Measurements from ENCODE around the gene RTN4IP1.
A peak's percentile ranks its signal among the peaks of the same experiment; 100 is the strongest.

Gene RTN4IP1, protein sequence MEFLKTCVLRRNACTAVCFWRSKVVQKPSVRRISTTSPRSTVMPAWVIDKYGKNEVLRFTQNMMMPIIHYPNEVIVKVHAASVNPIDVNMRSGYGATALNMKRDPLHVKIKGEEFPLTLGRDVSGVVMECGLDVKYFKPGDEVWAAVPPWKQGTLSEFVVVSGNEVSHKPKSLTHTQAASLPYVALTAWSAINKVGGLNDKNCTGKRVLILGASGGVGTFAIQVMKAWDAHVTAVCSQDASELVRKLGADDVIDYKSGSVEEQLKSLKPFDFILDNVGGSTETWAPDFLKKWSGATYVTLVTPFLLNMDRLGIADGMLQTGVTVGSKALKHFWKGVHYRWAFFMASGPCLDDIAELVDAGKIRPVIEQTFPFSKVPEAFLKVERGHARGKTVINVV

DNA sequence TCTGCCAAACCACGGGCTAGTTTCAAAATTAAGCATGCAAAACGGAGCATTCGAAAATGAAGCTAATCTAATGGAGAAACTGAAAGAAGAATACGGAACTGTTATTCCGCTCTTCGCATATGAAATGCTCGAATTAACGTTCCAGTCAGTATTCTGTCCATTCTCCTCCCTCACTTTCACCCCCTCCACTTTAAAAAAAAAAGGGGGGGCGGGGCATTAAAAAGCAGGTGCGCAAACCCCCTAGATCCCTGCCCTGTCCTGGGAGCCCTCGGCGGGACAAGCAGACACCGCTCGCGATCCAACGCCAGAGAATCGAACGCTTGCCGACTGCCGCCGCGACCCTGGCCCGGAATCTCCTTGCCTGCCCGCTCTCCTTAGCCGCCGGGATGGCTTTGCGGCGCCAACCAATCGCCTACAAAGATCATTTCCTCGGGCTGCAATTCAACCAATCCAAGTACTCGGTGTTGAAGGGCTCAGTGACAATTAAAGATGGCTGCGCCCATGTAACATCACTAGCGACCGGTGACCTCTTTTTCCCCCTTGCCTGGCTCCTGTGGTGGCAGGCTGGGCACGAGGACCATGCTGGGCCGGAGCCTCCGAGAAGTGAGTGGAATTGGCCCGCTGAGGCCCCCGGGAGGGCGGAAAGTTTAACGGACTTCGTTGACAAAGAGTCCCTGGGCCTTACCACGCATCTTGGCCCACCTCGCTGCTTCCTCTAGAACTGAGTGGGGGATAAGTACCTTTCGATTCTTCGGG, at the start of gene RTN4IP1, which contains the start of gene QRSL1:
RTN4IP1 (minus strand) TSS at position 396 of the 756 bp plus-strand sequence. CDS start 477 bp downstream, outside the sequence.
QRSL1 (plus strand) TSS at position 476 of the 756 bp plus-strand sequence; CDS start at position 580, 104 bp downstream.
- DNase-seq (ENCODE audit: low spot score), result peak; percentile 92

DNA sequence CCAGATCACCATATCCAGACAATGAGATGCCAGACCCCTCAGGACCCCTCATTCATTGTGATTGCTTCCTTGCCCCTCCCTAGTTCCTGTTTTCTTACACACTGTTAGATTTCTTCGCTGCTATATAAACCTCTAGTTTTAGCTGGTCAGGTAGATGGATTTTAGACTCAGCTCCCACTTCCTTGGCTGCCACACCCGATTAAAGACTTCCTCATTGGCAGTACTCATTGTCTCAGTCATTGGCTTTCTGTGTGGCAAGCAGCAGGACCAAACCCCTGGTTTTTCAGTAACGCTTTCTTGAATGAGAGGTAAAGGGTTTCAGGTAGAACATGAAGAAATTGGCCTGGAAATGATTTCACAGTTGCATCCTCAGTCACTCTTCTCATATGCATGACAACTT, 48.0 kb upstream of the RTN4IP1 start:
- DNase-seq (ENCODE audit: low spot score), result no peak

DNA sequence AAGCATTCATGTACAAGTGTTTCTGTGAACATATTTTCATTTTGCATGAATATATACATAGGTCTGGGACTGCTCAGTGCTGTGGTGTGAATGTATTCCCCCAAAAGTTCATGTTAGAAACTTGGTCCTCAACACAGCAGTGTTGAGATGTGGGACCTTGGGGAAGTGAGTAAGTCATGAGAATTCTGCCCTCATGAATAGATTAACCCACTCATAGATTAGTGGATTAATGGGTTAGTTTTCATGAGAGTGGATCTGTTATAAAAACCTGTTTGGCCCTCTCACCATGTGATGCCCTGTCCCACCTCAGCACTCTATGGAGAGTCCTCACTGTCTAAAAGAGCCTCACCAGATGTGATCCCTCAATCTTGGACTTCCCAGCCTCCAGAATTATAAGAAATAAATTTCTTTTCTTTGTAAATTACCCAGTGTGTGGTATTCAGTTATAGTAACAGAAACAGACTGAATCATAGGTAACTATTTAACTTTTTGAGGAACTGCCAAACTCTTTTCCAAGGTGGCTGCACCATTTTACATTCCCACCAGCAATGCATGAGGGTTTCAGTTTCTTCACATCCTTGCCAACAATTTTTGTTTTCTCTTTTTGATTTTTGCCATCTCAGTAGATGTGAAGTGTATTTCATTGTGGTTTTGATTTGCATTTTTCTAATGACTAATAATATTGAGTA, 45.4 kb upstream of the RTN4IP1 start:
- DNase-seq (ENCODE audit: low spot score), result no peak

DNA sequence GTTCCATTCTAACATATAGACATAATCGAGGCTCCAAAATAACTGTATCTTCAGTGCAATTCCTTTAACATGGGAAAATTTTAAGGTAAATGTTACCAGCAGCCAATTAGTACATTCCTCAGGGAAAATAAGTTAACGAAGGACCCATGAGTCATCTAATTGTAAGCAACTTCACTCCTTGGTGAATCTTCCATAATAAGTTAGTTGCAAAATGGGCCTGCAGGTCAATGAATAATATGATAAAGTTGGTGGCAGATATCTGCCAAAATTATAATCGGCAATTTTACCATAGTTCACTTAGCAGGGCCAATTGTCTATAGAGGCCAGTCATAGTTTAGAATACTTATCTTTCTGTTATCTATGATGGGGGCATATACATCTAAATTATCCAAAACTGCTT, 42.4 kb upstream of the RTN4IP1 start:
- DNase-seq (ENCODE audit: low spot score), result no peak

DNA sequence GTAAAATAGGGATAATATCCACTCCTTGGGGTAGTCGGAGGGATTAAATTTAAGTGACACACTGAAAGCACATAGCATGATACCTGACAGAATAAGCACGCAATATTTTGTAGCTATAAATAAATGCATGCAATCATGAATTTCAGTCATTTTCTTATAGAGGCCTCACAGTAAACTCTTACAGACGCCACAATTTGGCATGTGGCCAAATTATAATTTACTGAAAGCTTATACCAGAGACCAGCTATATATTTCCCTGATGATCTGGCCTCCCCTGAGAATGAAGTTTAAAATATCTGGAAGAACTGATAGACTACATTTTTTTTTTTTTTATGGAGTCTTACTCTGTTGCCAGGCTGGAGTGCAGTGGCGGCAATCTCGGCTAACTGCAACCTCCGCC, 40.9 kb upstream of the RTN4IP1 start:
- DNase-seq (ENCODE audit: low spot score), result no peak

DNA sequence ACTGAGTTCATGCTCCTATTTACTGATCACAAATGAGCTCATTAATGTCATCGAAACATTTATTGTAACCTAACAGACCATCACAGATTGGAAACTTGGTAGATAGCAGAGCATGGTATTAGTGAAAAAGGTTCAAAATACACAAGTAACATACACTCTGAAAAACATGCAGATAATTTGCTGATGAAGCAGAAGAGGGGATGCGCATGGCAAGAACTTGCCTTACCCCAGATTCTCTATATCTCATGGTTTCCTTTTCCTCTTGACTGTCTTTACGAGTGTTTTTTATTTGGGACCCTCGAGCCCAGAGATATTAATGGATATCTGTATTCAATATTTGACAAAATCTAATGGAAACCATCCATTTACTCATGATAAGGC, 37.7 kb upstream of the RTN4IP1 start:
- no peak for DNase-seq (ENCODE audit: low spot score)

DNA sequence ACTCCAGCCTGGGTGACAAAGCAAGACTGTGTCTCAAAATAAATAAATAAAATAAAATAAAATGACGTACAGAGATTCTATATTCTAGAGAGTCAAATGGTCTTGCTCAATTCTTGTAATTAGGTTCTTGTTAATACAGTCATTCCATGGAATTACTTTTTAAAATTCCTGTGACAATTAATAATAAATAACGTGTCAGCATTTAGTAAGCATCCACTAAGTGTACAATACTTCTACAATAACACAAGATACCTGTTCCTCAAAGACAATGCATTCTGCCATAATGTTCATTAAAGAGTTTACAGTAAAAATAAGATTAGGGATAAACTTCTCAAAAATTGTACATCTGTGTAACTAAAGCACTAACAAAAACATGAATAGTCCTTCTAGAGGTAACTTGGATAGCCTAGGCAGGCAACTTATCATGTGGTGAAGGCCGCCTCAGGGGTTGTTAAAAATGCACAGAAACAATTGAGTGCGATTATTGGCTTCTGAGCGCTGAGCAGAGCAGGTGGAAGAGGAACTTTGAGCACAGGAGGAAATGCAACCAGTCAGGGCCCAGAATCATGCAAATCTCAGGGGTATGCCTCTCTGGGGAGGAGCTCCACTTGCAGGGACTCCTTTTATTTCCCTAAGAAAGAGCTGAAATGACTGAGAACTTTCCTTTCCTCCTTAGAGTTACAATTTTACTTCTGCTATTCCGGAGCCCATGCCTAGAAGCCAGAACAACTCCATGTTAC, 37.2 kb upstream of the RTN4IP1 start:
- DNase-seq (ENCODE audit: low spot score), result no peak

DNA sequence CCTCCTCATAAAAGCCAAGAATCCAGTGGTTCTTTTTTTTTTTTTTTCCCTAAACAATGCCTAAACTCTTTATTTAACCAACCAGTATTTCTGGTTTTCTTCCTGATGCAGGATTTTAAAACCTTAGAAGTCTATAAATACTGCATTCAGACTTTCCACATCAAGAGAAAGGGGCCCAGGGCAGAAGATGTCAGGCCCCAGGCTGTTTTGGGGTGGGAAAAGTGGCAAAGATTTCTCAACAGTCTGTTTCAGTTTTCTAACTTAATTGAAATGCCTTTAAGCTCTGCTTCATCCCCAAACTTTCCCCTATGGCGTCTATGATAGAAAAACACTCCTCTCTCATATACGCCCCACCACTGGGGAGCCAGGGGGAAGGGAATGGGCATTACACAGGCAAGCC, 33.2 kb upstream of the RTN4IP1 start:
- DNase-seq (ENCODE audit: low spot score), result no peak

DNA sequence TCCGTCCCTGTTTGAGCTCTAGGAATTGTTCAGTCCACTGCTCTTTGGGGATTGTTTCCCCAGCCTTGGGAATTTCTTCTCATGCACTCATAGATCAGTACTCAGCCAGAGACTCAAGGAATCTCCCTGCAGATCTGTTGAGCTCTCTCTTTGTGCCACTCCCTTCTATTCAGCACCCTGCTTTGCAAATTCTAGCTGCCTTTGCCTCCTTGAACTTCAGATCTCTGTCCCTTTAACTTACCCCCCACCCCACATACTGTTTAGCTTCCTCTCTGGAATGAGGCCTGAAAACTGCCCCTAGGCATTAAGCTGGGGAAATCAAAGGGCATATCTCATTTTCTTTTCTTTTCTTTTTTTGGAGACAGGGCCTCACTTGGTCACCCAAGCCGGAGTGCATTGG, 30.6 kb upstream of the RTN4IP1 start:
- no peak for DNase-seq (ENCODE audit: low spot score)

DNA sequence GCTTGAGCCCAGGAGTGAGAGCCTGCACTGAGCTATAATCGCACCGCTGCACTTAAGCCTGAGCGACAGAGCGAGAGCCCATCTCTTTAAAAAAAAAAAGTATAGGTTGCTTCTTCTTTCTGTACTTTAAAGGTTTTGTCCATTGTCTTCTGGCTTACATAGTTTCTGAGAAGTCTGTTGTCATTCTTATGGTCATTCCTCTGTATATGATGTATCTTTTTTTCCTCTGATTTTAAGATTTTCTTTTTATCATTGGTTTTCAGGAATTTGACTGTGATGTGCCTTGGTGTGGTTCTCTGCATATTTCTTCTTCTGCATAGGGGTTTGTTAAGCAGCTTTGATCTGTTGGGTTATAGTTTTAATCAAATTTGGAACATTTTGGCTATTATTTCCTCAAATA, 29.2 kb upstream of the RTN4IP1 start:
- DNase-seq (ENCODE audit: low spot score), result no peak

DNA sequence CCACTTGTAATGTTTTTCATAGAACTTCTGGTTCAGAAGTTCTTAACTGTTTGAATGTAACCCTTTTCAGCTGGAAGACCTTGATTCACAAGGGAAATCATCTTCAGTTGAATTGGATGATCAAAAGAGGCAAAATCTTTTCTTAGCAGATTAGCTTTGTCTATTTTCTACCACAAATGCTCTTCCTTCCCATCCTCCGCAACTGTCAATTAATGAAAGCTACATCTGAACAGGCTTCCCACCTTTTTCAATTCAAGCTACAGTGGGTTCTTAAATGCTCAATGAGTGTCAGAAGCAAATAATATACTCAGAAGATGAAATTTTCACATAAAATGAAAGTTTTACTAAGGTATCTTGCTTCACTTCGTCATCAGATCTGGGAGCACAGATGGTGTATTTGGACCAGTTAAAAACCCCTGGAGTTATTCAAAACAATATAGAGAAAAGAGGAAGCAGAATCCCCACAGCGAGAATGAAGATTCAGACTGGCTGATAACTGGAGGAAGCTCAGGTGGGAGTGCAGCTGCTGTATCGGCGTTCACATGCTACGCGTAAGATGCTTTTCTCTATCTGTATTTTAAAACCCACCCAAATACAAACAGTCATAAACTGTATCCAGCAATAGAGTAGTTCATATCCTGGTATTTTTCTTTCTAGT, 19.5 kb upstream of the RTN4IP1 start:
- DNase-seq (ENCODE audit: low spot score), result no peak

DNA sequence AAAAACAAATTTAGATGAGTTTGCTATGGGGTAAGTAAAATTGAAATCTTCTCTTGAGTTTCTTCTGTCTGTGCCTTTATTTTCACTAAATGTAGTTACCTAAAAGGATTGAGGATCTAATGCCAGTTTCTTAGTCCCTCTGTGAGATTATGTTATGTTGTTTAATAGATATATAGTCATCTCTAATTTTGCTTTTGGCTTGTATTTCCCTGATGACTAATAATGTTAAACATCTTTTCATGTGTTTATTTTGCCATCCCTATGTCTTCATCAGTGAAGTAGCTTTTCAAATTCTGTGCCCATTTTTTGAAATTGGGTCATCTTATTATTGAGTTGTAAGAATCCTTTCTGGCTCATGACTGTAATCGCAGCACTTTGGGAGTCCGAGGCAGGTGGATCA, 13.8 kb upstream of the RTN4IP1 start:
- no peak for DNase-seq (ENCODE audit: low spot score)

DNA sequence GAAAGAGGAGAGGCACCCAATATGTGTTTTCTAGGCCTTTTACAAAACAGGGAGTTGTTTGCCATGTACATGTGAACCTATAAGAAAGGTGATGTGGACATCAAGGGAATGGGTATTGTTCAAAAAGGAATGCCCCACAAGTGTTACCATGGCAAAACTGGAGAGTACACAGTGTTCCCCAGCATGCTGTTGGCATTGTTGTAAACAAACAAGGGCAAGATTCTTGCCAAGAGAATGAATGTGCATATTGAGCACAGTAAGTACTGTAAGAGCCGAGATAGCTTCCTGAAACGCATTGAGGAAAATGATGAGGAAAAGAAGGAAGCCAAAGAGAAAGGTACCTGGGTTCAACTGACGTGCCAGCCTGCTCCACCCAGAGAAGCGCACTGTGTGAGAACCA, 13.2 kb upstream of the RTN4IP1 start:
- no peak for DNase-seq (ENCODE audit: low spot score)

DNA sequence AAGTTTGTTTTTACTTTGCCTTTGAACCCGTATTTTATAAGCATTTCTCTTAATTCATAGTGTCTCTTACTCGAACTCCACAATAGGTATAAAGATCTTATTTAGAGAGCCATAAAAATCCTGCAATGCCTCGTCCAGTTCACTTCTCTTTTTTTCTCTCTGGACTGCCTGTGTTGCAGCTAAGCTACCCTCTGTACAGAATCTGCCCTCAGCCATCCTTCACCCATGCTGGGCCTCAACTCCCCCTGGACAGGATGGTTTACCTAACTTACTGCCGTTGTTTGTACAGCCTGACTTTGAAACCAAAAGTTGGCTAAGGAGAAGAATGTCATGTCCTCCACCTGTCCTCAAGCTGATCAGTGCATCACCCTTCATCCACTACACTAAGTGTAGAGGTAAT, 10.5 kb upstream of the RTN4IP1 start:
- DNase-seq (ENCODE audit: low spot score), result no peak

DNA sequence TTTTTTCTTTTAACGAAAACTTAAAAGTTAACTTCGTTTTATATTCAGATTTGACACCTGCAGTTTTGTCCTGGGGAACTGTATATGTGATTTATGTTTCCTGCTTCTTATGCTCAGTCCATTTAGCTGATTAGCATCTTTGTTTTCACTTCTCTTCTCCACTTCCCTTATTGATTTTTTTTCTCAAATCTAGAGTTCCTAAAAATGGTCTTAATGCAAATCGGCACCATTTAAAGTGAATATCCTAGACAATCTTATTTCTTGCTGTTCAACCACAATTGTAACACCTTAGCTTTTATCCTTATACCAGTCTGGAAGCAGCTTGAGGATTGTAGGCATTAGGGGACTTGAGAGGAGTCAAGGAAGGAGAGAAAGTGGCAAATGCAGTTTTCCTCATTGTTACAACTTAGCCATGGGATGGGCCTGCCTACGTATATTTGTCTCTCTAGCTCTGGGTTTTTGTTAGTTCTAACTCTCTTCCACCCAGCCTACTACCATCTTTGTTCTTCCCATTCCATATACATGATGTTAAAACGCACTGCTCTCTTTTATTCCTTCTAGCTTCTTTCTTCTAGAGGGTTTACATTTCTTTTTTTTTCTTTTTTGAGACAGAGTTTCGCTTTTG, 8.5 kb upstream of the RTN4IP1 start:
- DNase-seq (ENCODE audit: low spot score), result no peak

DNA sequence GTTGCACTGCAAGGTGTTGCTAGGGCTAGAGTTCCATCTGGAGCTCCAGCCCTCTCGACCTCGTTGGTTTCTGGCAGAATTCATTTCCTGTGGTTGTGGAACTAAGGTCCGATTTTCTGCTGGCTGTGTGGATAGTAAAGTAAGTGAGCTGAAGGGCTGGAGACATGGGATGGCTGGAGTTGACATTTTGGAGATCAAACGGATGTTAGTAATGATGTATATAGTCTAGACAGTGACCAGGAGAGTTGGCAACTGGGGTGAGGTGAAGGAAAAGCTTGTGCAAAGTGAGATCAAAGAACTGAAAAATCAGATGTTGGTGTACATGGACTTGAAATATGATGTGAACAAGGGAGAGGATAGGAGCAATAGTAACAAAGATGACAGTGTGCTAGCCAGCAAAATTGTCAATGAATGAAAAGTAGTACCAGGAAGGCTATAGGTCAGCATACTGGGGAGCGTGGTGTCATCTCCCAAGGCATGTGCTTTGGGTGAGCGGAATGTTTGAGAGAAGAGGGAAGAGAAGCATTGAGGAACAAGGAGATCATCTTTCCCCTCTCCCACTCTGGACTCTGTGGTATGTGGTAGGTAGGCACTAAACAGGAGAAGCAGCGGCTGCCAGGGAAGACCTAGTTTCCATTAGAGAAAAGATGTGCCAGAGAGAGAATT, 7.9 kb upstream of the RTN4IP1 start:
- DNase-seq (ENCODE audit: low spot score), result no peak

DNA sequence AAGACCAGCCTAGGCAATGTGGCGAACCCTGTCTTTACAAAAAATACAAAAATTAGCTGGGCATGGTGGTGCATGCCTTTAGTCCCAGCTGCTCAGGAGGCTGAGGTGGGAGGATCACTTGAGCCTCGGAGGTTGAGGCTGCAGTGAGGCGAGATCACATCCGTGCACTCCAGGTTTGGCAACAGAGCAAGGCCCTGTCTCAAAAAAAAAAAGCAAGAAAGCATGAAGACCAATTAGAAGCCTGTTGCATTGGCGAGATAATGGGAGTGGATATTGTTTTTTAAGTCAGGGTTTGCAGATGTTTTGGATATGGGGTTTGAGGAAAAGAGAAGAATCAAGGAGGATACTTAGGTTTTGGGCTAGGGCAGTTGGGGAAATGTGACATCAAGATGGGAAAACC, 5.3 kb upstream of the RTN4IP1 start:
- DNase-seq (ENCODE audit: low spot score), result no peak

DNA sequence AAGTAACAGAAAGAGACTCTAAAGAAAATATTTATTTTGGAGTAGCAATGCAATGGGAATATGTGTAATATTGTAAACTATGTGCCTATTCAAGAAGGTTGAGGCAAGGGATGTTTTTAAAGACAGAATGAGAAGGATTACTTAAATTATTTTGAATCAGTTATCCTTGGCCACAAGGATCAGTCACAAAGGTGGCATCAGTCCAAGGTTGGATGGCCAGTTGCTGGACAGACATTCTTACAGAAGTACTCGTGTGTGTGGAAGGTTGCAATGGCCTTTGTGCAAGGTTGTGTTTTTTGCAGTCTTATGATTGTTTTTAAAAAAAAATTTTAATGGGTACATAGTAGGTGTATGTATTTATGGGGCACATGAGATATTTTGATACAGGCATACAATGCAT, 2.0 kb upstream of the RTN4IP1 start:
- DNase-seq (ENCODE audit: low spot score), result no peak

DNA sequence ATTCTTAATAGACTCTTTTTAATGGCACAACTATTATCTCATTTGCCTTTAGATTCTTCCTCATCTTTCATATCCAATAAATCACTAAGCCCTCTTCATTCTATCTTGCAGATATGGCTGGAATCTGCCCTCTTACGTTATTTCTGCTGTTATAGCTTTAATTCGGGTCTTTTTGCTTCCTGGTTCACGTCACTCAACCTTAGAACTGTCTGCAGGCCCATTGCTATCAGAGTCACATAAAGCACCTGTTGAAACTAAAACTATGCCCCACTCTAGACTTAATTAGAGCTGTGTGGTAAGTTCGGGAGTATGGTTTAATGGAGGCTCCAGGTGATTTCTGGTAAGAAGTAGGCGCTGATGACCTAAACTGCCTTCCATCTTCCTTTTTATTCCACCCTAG, 1.1 kb upstream of the RTN4IP1 start:
- DNase-seq (ENCODE audit: low spot score), result peak; percentile 29

DNA sequence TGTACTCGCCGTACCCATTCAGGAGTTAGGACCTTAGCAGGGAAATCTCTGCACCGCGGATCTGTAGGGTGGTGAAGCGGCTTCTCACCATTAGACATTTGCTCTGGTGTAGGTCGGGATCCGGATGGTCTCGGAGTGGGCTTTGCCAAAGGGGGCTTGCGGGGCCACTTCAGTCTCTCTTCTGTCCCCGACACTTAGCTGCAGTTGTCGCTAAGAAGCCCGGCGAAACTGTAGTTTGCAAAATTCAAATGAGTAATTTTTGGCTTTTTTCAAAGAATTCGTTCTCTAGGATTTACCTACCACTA, 513 bp upstream of the RTN4IP1 start:
- DNase-seq (ENCODE audit: low spot score), result no peak

DNA sequence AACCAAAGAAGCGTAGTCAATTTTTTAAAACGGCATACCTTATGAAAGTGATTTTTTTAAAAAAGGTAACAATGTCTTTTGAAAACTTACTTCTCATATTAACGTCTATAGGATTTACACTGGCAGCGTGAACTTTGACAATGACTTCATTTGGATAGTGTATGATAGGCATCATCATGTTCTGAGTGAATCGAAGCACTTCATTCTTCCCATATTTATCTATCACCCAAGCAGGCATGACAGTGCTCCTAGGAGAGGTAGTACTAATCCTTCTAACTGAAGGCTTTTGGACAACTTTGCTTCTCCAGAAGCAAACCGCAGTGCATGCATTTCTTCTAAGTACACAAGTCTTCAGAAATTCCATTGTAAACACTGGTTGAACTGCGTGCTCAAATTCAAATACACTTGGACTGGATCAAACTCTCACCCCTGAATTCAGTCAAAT, 618 bp downstream of the RTN4IP1 start:
- peak; percentile 7 for DNase-seq (ENCODE audit: low spot score)
